NCI-H2196 (cell line): ENCODE results near the gene BASP1.

Experiments used
- DNase-seq: peaks from one replicate; lab custom pipeline; 2025; ENCODE audit not compliant: unreplicated experiment; lab: John Stamatoyannopoulos, UW

Gene BASP1

DNA sequence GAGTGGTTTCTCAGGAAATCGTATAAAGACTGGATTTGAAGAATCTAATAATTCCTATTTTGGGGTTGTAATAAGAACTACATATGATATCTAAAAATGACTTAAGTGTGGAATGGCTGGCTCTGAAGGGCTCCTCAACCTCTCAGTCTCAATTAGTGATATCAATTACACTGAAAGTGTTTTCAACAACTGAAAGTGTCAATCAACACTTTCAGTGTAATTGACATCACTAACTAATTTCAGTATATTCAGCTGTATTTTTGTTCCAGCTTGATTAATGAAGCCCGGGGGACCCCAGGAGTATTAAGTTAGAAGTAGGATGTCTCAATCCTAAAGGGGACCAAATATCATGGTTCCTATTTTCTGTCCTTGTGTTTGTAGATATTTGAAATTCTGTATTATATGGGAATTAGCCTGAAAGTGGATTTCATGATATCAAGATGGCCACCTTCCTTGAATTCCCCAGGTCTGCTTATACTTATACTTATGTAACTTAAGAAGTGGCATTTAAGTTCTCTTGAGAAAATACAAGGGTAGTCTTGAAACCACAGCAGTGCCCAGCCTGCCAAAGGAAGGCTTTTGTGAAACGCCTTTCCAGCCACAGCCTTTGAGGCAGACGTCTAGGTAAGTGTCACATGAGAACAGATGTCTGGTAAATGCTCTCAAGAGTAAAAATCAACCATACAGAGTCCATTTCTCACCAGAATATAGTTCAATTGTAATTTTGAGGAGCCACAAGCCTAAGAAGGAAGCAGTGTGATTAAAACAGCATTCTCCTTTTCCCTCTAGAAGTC, 4.6 kb downstream of the BASP1 start:
- DNase-seq: no peak

DNA sequence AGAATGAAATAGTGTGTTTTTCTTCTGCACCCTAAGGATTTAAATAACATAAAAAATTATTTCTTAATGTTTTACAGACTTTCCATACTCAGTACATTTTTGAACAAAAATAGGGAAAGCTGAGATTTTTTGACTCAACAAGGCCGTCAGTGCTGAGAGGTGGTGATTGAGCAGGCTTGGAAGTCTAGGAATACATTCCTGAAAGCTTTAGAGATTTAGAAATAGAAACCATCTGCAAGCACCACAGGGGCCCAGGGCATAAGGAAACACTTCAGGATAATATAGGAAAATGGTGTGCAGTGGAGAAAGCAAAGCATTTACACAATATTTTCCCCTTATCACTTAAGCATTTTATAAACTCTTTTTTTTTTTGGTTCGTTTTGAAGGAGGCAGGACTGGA, 5.2 kb downstream of the BASP1 start:
- DNase-seq: no peak

DNA sequence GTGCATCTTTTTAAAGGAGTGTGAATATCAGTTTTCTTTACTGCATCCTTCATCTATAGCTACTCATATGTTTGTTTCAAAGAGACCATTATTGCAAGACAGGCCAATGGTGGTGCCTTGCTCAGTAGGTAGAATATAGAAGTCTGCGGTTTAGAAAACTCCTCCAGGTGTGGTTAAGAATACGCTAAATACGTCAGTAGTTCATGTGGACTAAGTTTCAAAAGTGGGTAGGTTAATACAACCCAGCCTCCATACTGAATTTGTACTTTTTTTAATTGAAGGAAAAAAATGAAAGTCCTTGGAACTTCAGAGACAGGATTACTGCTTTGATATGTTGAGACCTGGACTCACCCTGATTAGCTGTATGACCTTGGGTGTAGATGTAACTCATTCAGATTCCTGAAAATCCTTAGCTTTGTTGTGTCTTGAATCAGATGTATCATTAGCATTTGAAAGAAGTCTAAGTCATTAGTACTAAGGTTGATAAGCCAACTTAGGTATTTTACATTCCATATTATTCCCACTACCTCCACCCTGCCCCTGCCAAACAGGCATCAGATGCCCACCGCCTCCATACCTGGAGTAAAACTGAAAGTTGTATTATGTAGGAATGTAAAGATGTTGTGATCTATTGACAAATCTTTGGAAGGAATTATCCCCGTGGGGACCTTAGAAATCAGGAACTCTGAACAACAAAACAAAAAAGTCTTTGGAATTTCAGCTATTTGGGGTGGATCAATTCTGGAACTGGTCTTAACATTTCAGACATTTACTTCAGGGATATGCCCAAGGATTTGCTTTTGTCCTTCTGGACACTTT, 6.1 kb downstream of the BASP1 start:
- DNase-seq: no peak

DNA sequence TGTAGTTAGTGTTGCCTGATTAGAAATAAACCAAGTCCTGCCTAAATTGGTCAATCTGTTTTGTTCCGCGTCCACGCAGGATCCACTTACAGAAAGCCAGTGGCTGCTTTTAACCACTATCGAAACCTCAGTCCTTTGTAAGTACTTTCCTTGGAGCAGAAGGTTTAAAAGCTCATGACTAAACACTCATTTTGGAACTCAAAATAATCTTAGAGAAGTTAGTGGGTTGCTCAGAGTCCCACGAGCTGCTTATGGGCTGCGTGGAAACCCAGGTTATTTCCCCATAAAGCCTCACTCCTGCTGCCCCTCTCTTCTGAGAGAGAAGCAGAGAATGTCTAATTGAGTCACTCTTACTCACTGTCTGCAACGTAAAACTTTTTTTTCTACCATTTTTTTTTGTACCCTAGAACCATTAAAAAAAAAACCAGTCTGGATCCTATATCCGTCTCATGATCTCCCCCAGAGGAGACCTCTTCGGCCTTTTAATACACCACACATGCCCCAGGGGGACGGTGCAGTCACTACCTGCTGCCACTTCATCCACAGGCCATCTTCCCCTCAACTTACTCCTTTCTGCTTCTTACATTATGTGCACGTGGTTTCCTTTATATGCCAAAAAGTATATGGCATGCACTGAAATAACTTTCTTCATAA, 7.6 kb downstream of the BASP1 start:
- DNase-seq: no peak

DNA sequence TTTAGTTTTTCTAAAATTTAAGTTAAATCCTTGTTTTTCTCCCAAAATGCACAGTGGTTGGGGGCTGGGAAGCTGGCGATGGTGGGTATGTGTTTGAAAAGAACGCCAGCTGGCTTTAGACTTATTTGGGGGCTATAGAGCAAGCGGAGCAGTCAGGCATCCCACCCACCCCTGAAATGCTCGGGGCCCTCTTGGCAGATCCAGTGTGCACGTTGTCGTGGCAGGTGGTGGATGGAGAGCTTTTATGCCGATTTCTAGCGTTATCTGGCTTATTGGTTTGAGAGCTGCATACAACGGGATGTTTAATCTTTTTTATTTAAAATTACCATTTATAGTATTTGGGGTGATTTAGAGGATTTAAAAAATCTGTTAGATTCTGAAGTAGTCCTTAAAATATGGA, 8.1 kb downstream of the BASP1 start:
- no peak for DNase-seq

DNA sequence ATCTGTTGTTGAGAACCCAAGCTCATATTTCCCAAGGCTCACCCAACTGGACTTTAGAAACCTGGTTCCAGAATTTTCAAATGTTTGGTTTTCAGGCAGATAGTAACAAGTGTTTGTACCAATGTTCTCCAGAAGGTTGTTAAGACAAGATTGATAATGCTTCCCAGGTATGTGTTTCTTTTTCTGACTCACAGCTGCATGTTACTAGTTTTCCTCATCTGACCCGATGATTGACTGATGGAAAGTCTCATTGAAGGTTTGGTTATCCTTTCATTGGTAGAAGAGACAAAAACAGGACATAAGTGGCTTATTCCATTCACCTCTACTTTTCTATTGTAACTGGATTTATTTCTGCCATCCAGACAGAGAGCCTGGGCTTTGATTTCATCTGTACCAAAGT, 10.4 kb downstream of the BASP1 start:
- no peak for DNase-seq

DNA sequence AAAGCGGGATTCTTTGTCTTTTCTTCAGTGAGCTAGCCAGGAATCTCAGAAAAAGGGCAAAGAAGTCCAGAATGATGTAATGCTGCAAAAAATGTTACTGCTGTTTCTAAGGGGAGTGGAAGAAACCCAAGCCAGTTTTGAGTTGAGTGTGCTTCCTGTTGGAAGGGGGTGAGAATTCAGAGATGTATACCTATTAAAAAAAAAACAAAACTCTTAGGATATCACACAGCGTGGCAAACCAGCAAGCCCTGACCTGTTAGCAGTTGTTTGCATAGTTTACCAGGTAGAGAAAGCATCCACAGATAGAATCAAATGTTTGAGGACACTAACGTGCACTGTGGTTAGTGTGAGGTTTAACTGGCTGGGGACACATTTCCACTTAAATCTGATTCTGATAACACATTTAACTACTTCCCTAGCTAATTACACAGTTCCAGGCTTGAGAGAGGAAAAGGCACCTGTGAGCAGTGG, 11.4 kb downstream of the BASP1 start:
- DNase-seq: no peak

DNA sequence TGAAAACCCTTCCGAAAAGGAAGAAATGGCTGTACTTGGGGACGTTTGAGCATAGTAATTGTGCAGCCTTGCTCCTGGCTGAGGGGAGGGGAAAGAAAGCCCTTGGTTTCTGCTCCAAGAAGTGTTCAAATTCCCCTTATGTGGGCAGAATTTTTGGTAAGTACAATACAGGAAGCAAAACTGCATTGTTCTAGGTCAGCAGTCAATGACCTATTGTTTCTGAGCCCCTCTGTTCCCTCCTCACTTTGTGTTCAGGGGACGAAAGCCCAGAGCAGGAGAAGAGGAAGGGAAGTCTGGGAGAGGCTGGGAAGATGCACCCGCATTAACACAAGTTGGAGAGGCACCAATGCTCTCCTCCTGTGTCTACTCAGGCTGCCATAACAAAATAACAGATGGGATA, 11.9 kb downstream of the BASP1 start:
- DNase-seq: no peak

DNA sequence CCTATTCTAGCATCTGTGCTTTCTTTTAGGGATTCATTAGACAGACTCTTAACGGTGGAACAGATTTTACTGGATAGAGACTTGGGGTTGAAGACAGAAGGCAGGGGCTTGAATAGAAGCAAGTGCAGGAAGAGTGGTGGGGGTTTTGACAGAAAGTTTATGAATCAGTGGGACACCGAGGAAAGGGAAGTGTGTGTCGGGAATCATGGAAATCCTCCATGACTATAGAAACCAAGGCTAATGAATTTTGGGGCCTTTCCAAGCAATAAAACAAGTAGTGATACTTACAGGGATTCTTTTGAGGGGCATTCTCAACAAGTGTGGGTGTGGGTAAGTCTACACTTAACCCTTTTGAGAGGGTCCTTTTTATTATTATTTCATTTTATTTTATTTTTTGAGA, 12.8 kb downstream of the BASP1 start:
- DNase-seq: no peak

DNA sequence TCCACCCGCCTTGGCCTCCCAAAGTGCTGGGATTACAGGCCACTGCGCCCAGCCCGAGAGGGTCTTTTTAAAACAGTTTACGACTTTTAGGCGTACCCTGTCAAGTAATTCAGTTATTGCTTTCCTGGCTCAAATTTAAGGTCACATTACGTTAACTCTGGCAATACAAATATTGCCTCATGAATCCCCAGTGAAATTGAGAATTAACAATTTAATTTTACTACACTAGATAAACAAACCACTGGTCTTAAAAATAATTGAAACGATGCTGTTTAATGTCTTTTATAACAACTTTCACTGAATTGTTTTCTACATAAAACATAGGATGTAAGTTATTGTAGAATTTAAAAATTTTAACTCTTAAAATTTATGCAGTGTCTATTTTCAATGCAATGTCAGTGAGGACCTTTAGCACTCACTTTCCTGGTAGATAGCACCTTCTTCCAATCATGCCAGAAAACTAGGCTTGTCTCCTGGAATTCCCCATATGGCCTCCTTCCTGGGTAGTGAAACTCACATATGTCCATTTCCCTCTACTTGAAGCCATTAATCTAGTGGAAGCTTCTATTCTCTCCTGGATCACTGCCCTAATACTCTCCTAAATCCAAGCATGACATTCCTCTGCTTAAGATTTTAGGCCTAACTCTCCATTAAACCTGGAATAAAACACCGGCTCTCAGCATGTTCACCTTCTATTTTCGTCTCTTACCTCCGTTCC, 13.5 kb downstream of the BASP1 start:
- DNase-seq: no peak

DNA sequence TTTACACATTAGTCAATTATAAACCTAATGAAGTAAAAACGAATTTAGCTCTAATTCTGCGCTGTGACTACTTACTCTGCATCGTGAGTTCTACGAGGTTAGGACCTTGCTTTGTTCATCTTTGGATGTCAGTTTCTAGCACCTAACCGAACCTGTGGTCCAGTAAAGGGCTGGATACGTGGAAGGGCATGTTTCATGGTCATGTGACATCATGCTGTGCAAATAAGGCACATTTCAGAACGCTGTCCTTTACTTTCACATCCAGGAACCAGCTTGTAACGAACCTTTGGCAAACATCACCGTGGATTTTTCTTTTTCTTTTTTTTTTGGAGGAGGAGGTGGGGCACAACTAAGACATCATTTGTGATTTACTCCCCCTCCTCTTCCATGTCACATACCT, 15.0 kb downstream of the BASP1 start:
- no peak for DNase-seq

DNA sequence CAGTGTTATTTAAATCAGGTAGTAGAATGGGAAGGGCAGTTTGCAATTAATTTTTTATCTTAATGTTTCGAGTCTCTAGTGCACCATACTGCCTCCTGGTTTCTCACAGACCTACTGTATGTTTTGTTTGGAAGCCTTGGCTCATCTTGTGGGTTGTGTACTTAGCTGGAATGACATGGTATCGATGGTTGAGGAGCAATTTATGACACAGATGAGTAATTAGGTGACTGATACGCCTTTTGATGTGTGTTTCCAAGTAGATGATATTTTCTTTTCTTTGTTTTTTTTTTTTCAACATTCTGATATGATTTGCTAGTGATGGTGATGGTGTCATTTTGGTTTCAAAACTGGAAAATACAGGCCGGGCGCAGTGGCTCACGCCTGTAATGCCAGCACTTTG, 16.1 kb downstream of the BASP1 start:
- DNase-seq: no peak

DNA sequence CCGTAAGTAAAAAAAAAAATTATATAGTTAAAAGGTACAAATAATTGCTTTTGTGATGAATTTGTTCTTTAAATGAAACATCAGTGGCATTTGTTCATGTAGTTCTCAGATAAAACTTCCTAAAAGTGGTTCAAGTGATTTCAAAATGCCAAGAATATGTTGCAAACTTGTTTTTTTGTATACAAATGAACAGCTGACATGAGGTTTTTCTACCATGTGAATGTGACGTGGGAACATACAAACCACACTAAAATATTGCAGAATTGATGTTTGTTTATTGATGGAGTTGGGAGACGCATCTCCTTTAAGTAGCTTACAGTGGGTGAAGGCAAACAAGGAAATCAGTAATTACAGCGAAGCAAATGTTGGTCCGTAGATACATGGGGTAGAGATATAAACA, 16.9 kb downstream of the BASP1 start:
- DNase-seq: no peak

DNA sequence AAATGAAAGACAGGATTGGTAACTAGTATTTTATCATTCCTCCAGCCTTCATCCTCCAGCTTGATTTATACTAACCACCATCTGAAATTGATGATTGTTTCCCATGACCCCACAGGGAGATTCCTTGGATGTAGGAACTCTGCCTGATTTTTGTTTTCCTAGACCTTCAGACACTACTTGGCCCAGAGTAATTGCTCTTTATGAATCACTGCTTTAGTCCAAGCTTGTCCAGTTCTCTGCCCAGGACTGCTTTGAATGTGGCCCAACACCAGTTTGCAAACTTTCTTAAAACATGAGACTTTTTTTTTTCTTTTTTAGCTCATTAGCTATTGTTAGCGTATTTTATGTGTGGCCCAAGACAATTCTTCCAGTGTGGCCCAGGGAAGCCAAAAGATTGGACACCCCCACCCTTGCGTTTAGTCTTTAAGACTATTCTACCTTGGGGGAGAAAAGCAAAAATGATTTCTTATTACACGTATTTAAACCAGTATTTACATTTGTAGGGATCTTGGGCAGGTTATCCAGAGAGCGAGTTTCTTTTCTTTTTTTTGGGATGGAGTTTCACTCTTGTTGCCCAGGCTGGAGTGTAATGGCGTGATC, 18.4 kb downstream of the BASP1 start:
- no peak for DNase-seq

DNA sequence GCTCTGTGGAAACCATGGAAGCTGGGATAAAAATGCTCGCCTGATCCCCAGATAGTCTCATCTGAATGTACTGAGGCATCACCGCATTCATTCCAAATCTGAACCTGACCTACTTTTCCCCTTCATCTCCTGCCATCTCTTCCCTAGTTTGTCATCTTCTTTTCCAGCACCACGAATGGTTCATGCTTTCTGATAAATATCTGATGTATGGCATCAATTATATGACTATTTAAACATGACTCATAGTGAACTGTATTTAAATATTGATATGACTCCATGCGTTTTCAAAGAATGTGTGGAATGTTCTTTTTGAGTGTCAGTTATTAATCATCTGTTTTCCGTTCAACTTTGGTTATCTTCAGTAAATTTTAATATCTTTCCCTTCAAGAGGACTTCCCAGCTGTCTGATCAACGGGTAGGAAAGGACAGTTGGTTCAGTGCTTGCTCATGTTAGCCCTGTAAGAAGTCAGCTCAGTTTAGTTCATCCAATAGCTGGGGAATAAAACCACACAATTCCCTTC, 21.1 kb downstream of the BASP1 start:
- no peak for DNase-seq

DNA sequence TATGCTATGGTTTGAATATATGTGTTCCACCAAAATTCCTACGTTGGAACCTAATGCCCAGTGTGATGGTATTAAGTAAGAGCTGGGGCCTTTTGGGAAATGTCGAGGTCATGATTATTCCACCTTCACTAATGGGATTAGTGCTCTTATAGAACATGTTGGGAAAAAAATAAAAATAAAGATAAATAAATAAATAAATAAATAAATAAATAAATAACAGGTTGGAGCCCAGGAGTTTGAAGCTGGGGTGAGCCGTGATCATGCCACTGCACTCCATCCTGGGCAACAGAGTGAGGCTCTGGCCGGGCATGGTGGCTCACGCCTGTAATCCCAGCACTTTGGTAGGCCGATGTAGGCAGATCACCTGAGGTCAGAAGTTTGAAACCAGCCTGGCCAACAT, 22.5 kb downstream of the BASP1 start:
- DNase-seq: no peak

DNA sequence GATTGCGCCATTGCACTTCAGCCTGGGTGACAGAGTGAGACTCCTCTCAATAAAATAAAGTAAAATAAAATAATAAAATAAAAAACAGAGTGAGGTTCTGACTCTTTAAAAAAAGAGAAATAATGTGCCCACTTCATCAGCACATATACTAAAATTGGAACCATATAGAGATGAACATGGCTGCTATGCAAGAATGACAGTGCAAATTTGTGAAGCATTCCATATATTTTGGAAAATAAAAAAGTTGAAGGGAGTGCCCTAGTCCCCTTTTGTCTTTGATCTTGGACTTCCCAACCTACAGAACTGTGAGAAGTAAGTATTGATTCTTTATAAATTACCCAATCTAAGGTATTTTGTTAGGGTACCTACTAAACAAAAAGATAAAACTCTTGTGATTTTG, 23.1 kb downstream of the BASP1 start:
- no peak for DNase-seq

DNA sequence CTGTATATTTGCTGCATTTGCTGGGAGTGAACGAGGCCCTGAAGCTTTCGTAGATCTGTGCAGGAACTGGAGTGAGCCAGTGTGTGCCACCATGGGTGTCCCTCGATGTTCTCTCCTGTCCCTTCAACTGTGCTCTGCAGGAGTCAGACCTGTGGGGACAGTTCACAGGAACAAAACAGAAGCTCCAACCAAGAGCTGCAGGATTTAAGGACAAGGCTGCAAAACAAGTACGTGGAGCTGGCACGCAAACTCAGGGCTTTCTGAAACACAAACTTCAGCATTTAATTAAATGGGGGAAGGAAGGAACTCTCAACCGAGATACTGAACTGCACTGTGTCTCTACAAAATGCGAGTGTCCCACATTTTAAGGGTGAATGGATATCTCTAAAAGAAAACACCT, 24.2 kb downstream of the BASP1 start:
- DNase-seq: no peak

DNA sequence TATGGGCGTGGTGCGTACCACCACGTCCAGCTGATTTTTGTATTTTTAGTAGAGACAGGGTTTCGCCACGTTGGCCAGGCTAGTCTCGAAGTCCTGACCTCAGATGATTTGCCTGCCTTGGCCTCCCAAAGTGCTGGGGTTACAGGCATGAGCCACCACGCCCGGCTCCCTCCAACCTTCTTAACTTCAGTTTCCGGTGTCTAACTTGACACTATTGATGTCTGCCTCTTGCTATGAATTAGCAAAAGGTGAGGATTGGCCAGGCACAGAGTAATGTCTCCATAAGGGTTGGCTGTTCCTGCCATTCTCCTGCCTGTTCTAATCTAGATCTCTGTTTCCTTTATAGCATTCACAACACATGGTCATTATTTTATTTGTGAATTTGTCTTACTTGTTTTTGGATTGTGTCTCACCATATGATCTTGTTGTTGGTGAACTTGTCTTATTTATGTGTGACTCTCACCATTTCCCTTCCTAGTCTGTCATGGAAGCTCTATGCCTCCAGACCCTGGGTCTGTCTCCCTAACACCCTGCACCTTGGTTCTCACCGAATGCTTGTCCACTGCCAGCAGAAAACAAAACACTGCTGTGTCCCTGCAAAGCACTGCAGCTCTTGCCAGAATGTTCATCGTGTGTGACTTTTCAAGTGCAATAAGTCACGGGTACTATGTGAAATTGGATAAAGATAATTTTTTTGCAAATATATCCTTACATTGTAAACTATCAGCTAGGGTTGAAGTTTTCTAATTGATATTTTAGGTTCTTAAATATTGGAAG, 26.0 kb downstream of the BASP1 start:
- no peak for DNase-seq
